ENCODE measurements around the gene FMN2.
A peak's percentile ranks its signal among the peaks of the same experiment; 100 is the strongest.

Gene FMN2

DNA sequence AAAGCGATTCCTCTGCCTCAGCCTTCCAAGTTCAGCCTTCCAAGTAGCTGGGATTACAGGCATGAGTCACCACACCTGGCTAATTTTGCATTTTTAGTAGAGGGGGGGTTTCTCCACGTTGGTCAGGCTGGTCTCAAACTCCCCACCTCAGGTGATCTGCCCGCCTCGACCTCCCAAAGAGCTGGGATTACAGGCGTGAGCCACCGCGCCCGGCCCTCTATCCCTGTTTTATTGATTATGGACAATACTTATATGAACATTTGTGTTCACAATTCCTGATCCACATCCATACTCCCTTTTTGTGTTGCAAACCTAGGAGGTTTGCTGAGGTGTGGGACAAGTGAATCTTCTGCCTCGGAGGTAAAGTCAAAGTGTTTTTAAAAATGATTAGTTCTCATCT lies 275.0 kb downstream of the FMN2 start:
- no peak for TF ChIP-seq ESRRG (CRISPR knock-in tag; IDR thresholded peaks at IDR 0.05)
- no peak for TF ChIP-seq GLIS3 (CRISPR knock-in tag; IDR thresholded peaks at IDR 0.05)
- TF ChIP-seq SNAI2 (CRISPR knock-in tag; IDR thresholded peaks at IDR 0.05), result no peak
- TF ChIP-seq ZNF8 (CRISPR knock-in tag; IDR thresholded peaks at IDR 0.05), result no peak
- no peak for TF ChIP-seq TCF4 (CRISPR knock-in tag; IDR thresholded peaks at IDR 0.05; ENCODE audit: borderline replicate concordance)
- TF ChIP-seq, protein P1, sequence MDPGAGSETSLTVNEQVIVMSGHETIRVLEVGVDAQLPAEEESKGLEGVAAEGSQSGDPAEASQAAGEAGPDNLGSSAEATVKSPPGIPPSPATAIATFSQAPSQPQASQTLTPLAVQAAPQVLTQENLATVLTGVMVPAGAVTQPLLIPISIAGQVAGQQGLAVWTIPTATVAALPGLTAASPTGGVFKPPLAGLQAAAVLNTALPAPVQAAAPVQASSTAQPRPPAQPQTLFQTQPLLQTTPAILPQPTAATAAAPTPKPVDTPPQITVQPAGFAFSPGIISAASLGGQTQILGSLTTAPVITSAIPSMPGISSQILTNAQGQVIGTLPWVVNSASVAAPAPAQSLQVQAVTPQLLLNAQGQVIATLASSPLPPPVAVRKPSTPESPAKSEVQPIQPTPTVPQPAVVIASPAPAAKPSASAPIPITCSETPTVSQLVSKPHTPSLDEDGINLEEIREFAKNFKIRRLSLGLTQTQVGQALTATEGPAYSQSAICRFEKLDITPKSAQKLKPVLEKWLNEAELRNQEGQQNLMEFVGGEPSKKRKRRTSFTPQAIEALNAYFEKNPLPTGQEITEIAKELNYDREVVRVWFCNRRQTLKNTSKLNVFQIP (CRISPR knock-in tag; IDR thresholded peaks at IDR 0.05; ENCODE audit: borderline replicate concordance, low read depth), result no peak
- TF ChIP-seq CSDC2 (CRISPR knock-in tag; IDR thresholded peaks at IDR 0.05), result no peak
- TF ChIP-seq TSHZ2 (CRISPR knock-in tag; IDR thresholded peaks at IDR 0.05), result no peak
- no peak for TF ChIP-seq ZC3H10 (CRISPR knock-in tag; IDR thresholded peaks at IDR 0.05)
- no peak for TF ChIP-seq PATZ1 (CRISPR knock-in tag; IDR thresholded peaks at IDR 0.05; ENCODE audit: borderline replicate concordance)
- no peak for TF ChIP-seq TOX (CRISPR knock-in tag; IDR thresholded peaks at IDR 0.05; ENCODE audit: borderline replicate concordance)
- no peak for TF ChIP-seq BACH2 (CRISPR knock-in tag; IDR thresholded peaks at IDR 0.05; ENCODE audit: borderline replicate concordance)
- TF ChIP-seq ZFP3 (CRISPR knock-in tag; IDR thresholded peaks at IDR 0.05), result no peak
- no peak for TF ChIP-seq RARB (CRISPR knock-in tag; IDR thresholded peaks at IDR 0.05)
- no peak for TF ChIP-seq CREB5 (CRISPR knock-in tag; IDR thresholded peaks at IDR 0.05; ENCODE audit: low read depth)
- no peak for TF ChIP-seq ISL1 (CRISPR knock-in tag; IDR thresholded peaks at IDR 0.05)
- TF ChIP-seq PPARA (CRISPR knock-in tag; IDR thresholded peaks at IDR 0.05; ENCODE audit: borderline replicate concordance), result no peak
- no peak for TF ChIP-seq ARNTL (CRISPR knock-in tag; IDR thresholded peaks at IDR 0.05; ENCODE audit: borderline replicate concordance, low read depth)
- ATAC-seq, result no peak

DNA sequence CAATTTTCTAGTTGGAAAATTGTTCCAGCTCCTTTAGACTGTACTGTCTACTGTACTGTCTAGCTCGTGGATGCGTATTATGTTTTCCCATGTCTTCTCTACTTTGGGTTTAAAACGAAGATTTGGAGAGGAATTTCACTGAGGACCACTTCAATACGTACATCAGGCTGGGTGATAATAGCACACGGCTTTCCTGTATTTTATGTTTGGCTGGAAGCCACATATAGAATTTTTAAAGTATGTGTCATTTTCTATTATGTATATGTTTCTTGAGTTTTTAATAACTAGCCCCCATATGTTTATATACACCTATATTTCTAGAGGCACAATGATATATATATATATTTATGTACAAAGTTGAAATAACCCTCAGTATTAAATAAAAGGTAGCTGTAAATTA lies 293.9 kb downstream of the FMN2 start:
- peak; percentile 24 for ATAC-seq
- TF ChIP-seq CSDC2 (CRISPR knock-in tag; IDR thresholded peaks at IDR 0.05) (no peak), ESRRG (CRISPR knock-in tag; IDR thresholded peaks at IDR 0.05) (no peak), TCF4 (CRISPR knock-in tag; IDR thresholded peaks at IDR 0.05; ENCODE audit: borderline replicate concordance) (no peak), OSR1 (CRISPR knock-in tag; IDR thresholded peaks at IDR 0.05) (no peak), ZFP3 (CRISPR knock-in tag; IDR thresholded peaks at IDR 0.05) (no peak), ZNF70 (CRISPR knock-in tag; IDR thresholded peaks at IDR 0.05) (no peak), ISL1 (CRISPR knock-in tag; IDR thresholded peaks at IDR 0.05) (no peak), ZNF565 (CRISPR knock-in tag; conservative IDR thresholded peaks at IDR 0.05; ENCODE audit: low read depth) (no peak), ARNTL (CRISPR knock-in tag; IDR thresholded peaks at IDR 0.05; ENCODE audit: borderline replicate concordance, low read depth) (no peak), ZC3H10 (CRISPR knock-in tag; IDR thresholded peaks at IDR 0.05) (no peak), PATZ1 (CRISPR knock-in tag; IDR thresholded peaks at IDR 0.05; ENCODE audit: borderline replicate concordance) (no peak)
- TF ChIP-seq, protein P2, sequence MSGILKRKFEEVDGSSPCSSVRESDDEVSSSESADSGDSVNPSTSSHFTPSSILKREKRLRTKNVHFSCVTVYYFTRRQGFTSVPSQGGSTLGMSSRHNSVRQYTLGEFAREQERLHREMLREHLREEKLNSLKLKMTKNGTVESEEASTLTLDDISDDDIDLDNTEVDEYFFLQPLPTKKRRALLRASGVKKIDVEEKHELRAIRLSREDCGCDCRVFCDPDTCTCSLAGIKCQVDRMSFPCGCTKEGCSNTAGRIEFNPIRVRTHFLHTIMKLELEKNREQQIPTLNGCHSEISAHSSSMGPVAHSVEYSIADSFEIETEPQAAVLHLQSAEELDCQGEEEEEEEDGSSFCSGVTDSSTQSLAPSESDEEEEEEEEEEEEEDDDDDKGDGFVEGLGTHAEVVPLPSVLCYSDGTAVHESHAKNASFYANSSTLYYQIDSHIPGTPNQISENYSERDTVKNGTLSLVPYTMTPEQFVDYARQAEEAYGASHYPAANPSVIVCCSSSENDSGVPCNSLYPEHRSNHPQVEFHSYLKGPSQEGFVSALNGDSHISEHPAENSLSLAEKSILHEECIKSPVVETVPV (CRISPR knock-in tag; IDR thresholded peaks at IDR 0.05), result no peak
